CD4-positive, CD25-positive, alpha-beta regulatory T cell (primary cell): Measurements from ENCODE around the gene PIK3C3. TPM values are rescaled to one million over a fixed set of nuclear protein-coding genes. Genes with fewer than 3 reads are reported as not detected.

Source experiments
- ATAC-seq, 2 donors: fragments of 150-1000 bp; cut with Tn5 transposase; one replicate each; pipeline ENCODE4 v1.10.0; 2021; ENCODE audit warnings: low read depth in 2 of 2, moderate number of reproducible peaks in 2 of 2, moderate library complexity in 1 of 2
- DNase-seq, 3 donors: peaks; one replicate each; pipeline versions ENCODE4 v3.0.0 to v3.0.0-alpha.2; 2012 to 2022; ENCODE audit warnings: mixed read lengths in 1 of 3
- H3K27ac ChIP-seq: one replicate; pipeline ENCODE4 v1.7.0; 2013; ENCODE audit warnings: mild to moderate bottlenecking, low read length; ENCODE audit not compliant: insufficient read depth, poor library complexity, severe bottlenecking
- H3K27me3 ChIP-seq: one replicate; pipeline ENCODE4 v1.7.0; 2013; ENCODE audit warnings: low read length; ENCODE audit not compliant: control insufficient read depth, insufficient read depth
- H3K36me3 ChIP-seq: one replicate; pipeline ENCODE4 v1.7.0; 2013; ENCODE audit warnings: mild to moderate bottlenecking, low read length, moderate library complexity; ENCODE audit not compliant: control insufficient read depth, insufficient read depth
- H3K4me1 ChIP-seq: 2 replicates; pipeline ENCODE4 v1.7.0; 2013; ENCODE audit warnings: mild to moderate bottlenecking, low read length; ENCODE audit not compliant: insufficient read depth, control insufficient read depth, poor library complexity, severe bottlenecking
- H3K4me3 ChIP-seq: one replicate; pipeline ENCODE4 v1.7.0; 2013; ENCODE audit warnings: low read depth, mild to moderate bottlenecking, low read length, moderate library complexity
- H3K9me3 ChIP-seq, 2 experiments: 1 replicate in 1 of 2; 2 replicates in 1 of 2; pipeline ENCODE4 v1.7.0; 2013; ENCODE audit warnings: low read length in 2 of 2, mild to moderate bottlenecking in 1 of 2, moderate library complexity in 1 of 2; ENCODE audit not compliant: control insufficient read depth in 2 of 2
- H3K27ac Mint-ChIP-seq, 3 donors: one replicate each; pipeline ENCODE4 v1.8.0; 2020 to 2022; ENCODE audit warnings: mild to moderate bottlenecking in 3 of 3, mixed read lengths in 3 of 3, moderate library complexity in 2 of 3
- H3K27me3 Mint-ChIP-seq: one replicate; pipeline ENCODE4 v1.8.0; 2022; ENCODE audit warnings: mild to moderate bottlenecking, mixed read lengths
- H3K36me3 Mint-ChIP-seq: one replicate; pipeline ENCODE4 v1.8.0; 2020; ENCODE audit warnings: mixed read lengths
- H3K4me1 Mint-ChIP-seq, 4 donors: one replicate each; pipeline ENCODE4 v1.8.0; 2020 to 2022; ENCODE audit warnings: mixed read lengths in 4 of 4, mild to moderate bottlenecking in 1 of 4
- H3K4me3 Mint-ChIP-seq, 4 donors: one replicate each; pipeline ENCODE4 v1.8.0; 2020 to 2022; ENCODE audit warnings: mild to moderate bottlenecking in 4 of 4, mixed read lengths in 4 of 4, moderate library complexity in 3 of 4
- H3K9me3 Mint-ChIP-seq, 7 donors: one replicate each; pipeline ENCODE4 v1.8.0; 2020 to 2022; ENCODE audit warnings: mixed read lengths in 7 of 7, mild to moderate bottlenecking in 3 of 7, moderate library complexity in 2 of 7
- polyA plus RNA-seq, 4 donors: library from polyadenylated mRNA; unstranded; fragments of 300-500 nt; fragmentation: Illumina TruSeq; gene quantifications; one replicate each; pipeline ENCODE4 v1.2.3, GENCODE V29; 2021
- total RNA-seq: library from RNA; stranded (reverse); gene quantifications from one replicate; pipeline ENCODE4 v1.2.3, GENCODE V29; 2022

The PIK3C3 gene
- total and polyA plus RNA-seq, 5 donors from 2014 or later: 42.4 to 77.1 (median 46.0) TPM

- no peaks in the 10 kb centered on the region for H3K9me3 Mint-ChIP-seq
- Histone ChIP-seq H3K9me3 (no peaks in the 10 kb centered on the region), H3K27ac (no peak overlapping the region), H3K36me3 (no peaks in the 10 kb centered on the region), H3K4me1 (no peaks in the 10 kb centered on the region), H3K4me3 (no peak overlapping the region), H3K27me3 (peaks cover 3% of the 10 kb centered on the region)
- H3K4me1 Mint-ChIP-seq: peaks cover 0 to 2% (median 0%) of the 10 kb centered on the region in 4 donors
- H3K27ac Mint-ChIP-seq: no peak overlapping the region
- H3K36me3 Mint-ChIP-seq: no peaks in the 10 kb centered on the region
- peaks cover 7% of the 10 kb centered on the region for H3K27me3 Mint-ChIP-seq
- DNase-seq (no peak), ATAC-seq (no peak)
- no peak overlapping the region for H3K4me3 Mint-ChIP-seq
Measured at GRCh38 chr18:41923446-41923845, 31.6 kb upstream of the PIK3C3 start.

- ATAC-seq: no peak
- Mint-ChIP-seq H3K9me3 (peaks cover 0 to 3% (median 0%) of the 10 kb centered on the region in 7 donors), H3K4me1 (peaks cover 0 to 5% (median 0%) of the 10 kb centered on the region in 4 donors), H3K4me3 (no peak overlapping the region), H3K27ac (no peak overlapping the region), H3K27me3 (peaks cover 11% of the 10 kb centered on the region), H3K36me3 (no peaks in the 10 kb centered on the region)
- peak in 1 of 3 donors; percentile 11 for DNase-seq
- Histone ChIP-seq H3K4me3 (no peak overlapping the region), H3K4me1 (no peaks in the 10 kb centered on the region), H3K27me3 (no peaks in the 10 kb centered on the region), H3K36me3 (no peaks in the 10 kb centered on the region), H3K9me3 (peaks cover 0 to 1% of the 10 kb centered on the region in 2 experiments), H3K27ac (no peak overlapping the region)
Measured at GRCh38 chr18:41928581-41928980, 26.5 kb upstream of the PIK3C3 start.

GRCh38 chr18:41932899-41933298 lies 22.1 kb upstream of the PIK3C3 start:
- no peaks in the 10 kb centered on the region for H3K36me3 Mint-ChIP-seq
- Histone ChIP-seq H3K4me3 (no peak overlapping the region), H3K4me1 (no peaks in the 10 kb centered on the region), H3K27ac (no peak overlapping the region), H3K36me3 (no peaks in the 10 kb centered on the region), H3K9me3 (peaks cover 0 to 1% of the 10 kb centered on the region in 2 experiments), H3K27me3 (no peaks in the 10 kb centered on the region)
- H3K9me3 Mint-ChIP-seq: peaks cover 0 to 3% (median 0%) of the 10 kb centered on the region in 7 donors
- H3K27ac Mint-ChIP-seq: no peak overlapping the region
- DNase-seq (no peak), ATAC-seq (no peak)
- no peak overlapping the region for H3K4me3 Mint-ChIP-seq
- peaks cover 9% of the 10 kb centered on the region for H3K27me3 Mint-ChIP-seq
- H3K4me1 Mint-ChIP-seq: peaks cover 0 to 12% (median 10%) of the 10 kb centered on the region in 4 donors

GRCh38 chr18:41933778-41934177 lies 21.3 kb upstream of the PIK3C3 start:
- Mint-ChIP-seq H3K4me3 (no peak overlapping the region), H3K9me3 (peaks cover 0 to 3% (median 0%) of the 10 kb centered on the region in 7 donors), H3K4me1 (peaks cover 0 to 11% (median 8%) of the 10 kb centered on the region in 4 donors), H3K27ac (no peak overlapping the region), H3K27me3 (peaks cover 9% of the 10 kb centered on the region), H3K36me3 (no peaks in the 10 kb centered on the region)
- H3K27ac ChIP-seq: no peak overlapping the region
- ATAC-seq (no peak), DNase-seq (no peak)
- no peak overlapping the region for H3K4me3 ChIP-seq
- no peaks in the 10 kb centered on the region for H3K4me1 ChIP-seq
- H3K36me3 ChIP-seq: no peaks in the 10 kb centered on the region
- no peaks in the 10 kb centered on the region for H3K27me3 ChIP-seq
- peaks cover 0 to 1% of the 10 kb centered on the region in 2 experiments for H3K9me3 ChIP-seq

GRCh38 chr18:41936471-41937134 lies 18.4 kb upstream of the PIK3C3 start:
- Mint-ChIP-seq H3K4me1 (peaks cover 0 to 11% (median 9%) of the 10 kb centered on the region in 4 donors), H3K9me3 (peaks cover 0 to 3% (median 1%) of the 10 kb centered on the region in 7 donors), H3K27me3 (peaks cover 17% of the 10 kb centered on the region), H3K4me3 (no peak overlapping the region), H3K27ac (peak overlapping the region in 1 of 3 donors; percentile 42), H3K36me3 (no peaks in the 10 kb centered on the region)
- H3K27ac ChIP-seq: no peak overlapping the region
- H3K27me3 ChIP-seq: peaks cover under 1% of the 10 kb centered on the region
- peak in 1 of 3 donors; percentile 39 for DNase-seq
- H3K4me3 ChIP-seq: no peak overlapping the region
- no peaks in the 10 kb centered on the region for H3K36me3 ChIP-seq
- H3K9me3 ChIP-seq: peaks cover 0 to 1% of the 10 kb centered on the region in 2 experiments
- no peak for ATAC-seq
- H3K4me1 ChIP-seq: no peaks in the 10 kb centered on the region

GRCh38 chr18:41938445-41938844 lies 16.6 kb upstream of the PIK3C3 start:
- Histone ChIP-seq H3K4me1 (no peaks in the 10 kb centered on the region), H3K27ac (no peak overlapping the region), H3K4me3 (no peak overlapping the region), H3K9me3 (no peaks in the 10 kb centered on the region), H3K27me3 (peaks cover 3% of the 10 kb centered on the region), H3K36me3 (no peaks in the 10 kb centered on the region)
- no peak for DNase-seq
- no peak for ATAC-seq
- no peak overlapping the region for H3K4me3 Mint-ChIP-seq
- H3K36me3 Mint-ChIP-seq: no peaks in the 10 kb centered on the region
- peaks cover 0 to 2% (median 1%) of the 10 kb centered on the region in 7 donors for H3K9me3 Mint-ChIP-seq
- H3K27me3 Mint-ChIP-seq: peaks cover 23% of the 10 kb centered on the region
- H3K27ac Mint-ChIP-seq: no peak overlapping the region
- peaks cover 0 to 13% (median 9%) of the 10 kb centered on the region in 4 donors for H3K4me1 Mint-ChIP-seq

- peaks cover 25% of the 10 kb centered on the region for H3K27me3 Mint-ChIP-seq
- H3K27ac ChIP-seq: no peak overlapping the region
- no peak for ATAC-seq
Measured at GRCh38 chr18:41939326-41939725, 15.7 kb upstream of the PIK3C3 start.

More at GRCh38 chr18:41939326-41939725, 15.7 kb upstream of the PIK3C3 start:
- Mint-ChIP-seq H3K4me1 (peaks cover 0 to 13% (median 9%) of the 10 kb centered on the region in 4 donors), H3K27ac (no peak overlapping the region), H3K4me3 (no peak overlapping the region), H3K36me3 (no peaks in the 10 kb centered on the region), H3K9me3 (peaks cover 0 to 2% (median 1%) of the 10 kb centered on the region in 7 donors)
- Histone ChIP-seq H3K36me3 (no peaks in the 10 kb centered on the region), H3K4me3 (no peak overlapping the region), H3K27me3 (peaks cover 6% of the 10 kb centered on the region), H3K9me3 (no peaks in the 10 kb centered on the region), H3K4me1 (no peaks in the 10 kb centered on the region)
- DNase-seq: no peak
